ENCODE results near the gene KRT8. TPM values are rescaled to one million over a fixed set of nuclear protein-coding genes. Genes with fewer than 3 reads are reported as not detected.

Gene KRT8
- total and polyA plus RNA-seq, 7 donors, result 0.54 to 1.3 (median 0.76) TPM

- H3K4me1 ChIP-seq, result no peaks in the 10 kb centered on the region
- H3K27me3 ChIP-seq (ENCODE audit: insufficient read depth in 3 of 3, low read length in 2 of 3), result peaks cover 0 to 60% (median 7%) of the 10 kb centered on the region in 3 donors
- no peak overlapping the region for H3K27ac ChIP-seq
- no peak for ATAC-seq
- no peak overlapping the region for H3K4me3 ChIP-seq
- WGBS, 3 donors, result 79 to 80% (median 79%) methylated on average over 10 of the region's 10 CpGs
- no peak for DNase-seq
- no peaks in the 10 kb centered on the region for H3K36me3 ChIP-seq (ENCODE audit: insufficient read depth in 1 of 2, low read depth in 1 of 2)
- TF ChIP-seq CTCF (IDR thresholded peaks at IDR 0.05), result no peak
- no peaks in the 10 kb centered on the region for H3K9me3 ChIP-seq
- intact Hi-C loops (cut with DNase I), result no loop called here
These were observed 42.1 kb upstream of the KRT8 start for GRCh38 chr12:52946797-52947547.

DNA sequence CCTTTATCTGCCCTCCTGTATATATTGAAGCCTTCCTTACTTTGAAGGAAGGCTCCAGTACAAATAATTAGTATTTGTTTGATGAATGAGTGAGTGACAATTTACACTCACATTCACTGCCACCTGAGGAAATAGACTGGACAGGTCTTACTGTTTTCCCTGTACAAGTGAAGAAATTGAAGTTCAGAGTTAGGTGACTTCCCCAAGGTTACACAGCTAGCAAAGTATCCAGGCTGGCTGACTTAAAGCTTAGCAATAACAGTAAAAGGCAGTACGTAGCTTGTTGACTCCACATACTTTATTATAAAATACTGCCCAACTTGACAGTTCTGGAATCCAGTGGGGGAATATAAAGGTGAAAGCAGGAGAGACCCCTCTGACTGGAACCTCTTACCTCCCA, 41.5 kb upstream of the KRT8 start:
- WGBS, 3 donors, result 0 to 50% (median 39%) methylated on average over 1 of the region's 1 CpG

DNA sequence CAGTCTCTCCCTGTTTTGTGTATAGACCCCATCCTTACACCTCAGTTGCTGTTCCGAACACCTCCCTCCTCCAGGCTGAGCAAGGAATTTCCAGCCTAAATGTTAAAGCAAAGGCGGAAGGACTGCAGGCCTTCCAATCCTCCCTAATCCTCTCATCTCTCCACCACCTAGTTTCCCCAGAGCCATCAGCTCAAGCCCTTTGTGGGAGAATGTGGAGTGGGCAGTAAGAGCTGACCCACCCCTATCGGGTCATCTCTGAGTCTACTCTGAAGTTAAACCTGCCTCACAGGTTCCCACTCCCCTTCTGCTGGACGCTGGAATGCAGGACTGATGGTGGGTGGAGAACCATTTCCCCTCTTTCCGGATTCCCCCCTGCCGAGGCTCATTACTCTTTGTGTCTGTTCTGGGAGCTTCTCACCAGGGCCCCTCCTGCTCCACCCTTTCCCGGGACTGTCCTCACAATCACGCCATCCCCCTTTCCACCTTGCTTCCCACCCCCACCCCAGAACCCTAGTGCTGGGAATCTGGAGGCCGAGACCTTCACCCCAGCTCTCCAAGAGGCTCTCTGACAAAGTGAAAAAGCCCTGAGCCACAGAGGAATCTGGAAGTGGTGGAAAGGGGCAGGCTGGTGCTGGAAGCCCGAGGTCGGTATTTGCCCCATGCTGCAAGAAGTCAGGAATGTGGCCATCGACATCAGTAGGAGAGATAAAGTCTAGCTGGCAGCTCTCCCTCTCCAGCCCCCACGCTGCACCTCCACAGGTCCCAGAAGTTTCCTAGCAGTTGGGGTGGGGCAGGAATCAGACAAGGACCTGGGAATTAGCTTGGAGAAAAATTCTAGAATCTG, 40.7 kb upstream of the KRT8 start:
- Histone ChIP-seq H3K4me3 (no peak overlapping the region), H3K36me3 (ENCODE audit: insufficient read depth in 1 of 2, low read depth in 1 of 2) (no peaks in the 10 kb centered on the region), H3K9me3 (no peaks in the 10 kb centered on the region), H3K27me3 (ENCODE audit: insufficient read depth in 3 of 3, low read length in 2 of 3) (peaks cover 0 to 51% (median 7%) of the 10 kb centered on the region in 3 donors), H3K4me1 (no peaks in the 10 kb centered on the region), H3K27ac (no peak overlapping the region)
- intact Hi-C loops (cut with DNase I), result no loop called here
- TF ChIP-seq CTCF (IDR thresholded peaks at IDR 0.05), result no peak
- no peak for ATAC-seq
- no peak for DNase-seq
- WGBS, 3 donors, result 46 to 50% (median 46%) methylated on average over 13 of the region's 13 CpGs

More for the DNA sequence above, 41.5 kb upstream of the KRT8 start:
- Histone ChIP-seq H3K27me3 (ENCODE audit: insufficient read depth in 3 of 3, low read length in 2 of 3) (peaks cover 0 to 57% (median 7%) of the 10 kb centered on the region in 3 donors), H3K4me1 (no peaks in the 10 kb centered on the region), H3K4me3 (no peak overlapping the region), H3K9me3 (no peaks in the 10 kb centered on the region), H3K36me3 (ENCODE audit: insufficient read depth in 1 of 2, low read depth in 1 of 2) (no peaks in the 10 kb centered on the region), H3K27ac (no peak overlapping the region)
- TF ChIP-seq CTCF (IDR thresholded peaks at IDR 0.05), result no peak
- no peak for ATAC-seq
- no peak for DNase-seq
- intact Hi-C loops (cut with DNase I), result no loop called here

DNA sequence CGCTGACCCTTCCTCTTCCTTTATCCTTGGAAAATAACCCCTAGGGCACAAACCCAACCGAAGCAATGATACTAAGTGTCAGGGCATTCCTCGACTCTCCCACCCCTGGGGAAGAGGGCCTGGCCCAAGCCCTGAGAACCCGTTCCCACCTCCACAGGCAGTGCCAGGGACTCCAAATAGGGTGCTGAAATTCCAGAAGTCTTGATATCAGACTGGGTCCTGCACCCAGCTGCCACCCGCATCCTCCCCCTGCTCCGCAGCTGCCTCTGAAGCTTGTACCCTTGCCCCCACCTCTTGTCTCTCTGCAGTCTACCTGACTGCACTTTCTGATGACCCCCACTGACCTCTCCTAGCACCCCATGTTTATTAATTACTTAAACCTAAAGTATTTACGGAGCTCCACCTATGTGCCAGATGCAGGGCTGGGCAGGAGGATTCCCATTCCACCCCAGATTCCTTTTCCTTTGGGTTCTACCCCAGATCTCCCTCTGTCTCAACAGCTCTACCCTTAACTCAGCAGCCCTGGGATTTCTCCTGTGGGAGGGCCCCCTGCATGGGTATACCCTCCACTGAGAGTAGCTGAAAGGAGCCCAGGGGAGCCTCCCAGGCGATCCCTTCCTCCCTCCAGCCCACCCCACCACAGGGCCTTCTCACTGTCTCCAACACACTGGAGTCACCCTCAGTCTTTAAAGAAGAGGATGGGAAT, 40.0 kb upstream of the KRT8 start:
- Histone ChIP-seq H3K9me3 (no peaks in the 10 kb centered on the region), H3K36me3 (ENCODE audit: insufficient read depth in 1 of 2, low read depth in 1 of 2) (no peaks in the 10 kb centered on the region), H3K4me1 (no peaks in the 10 kb centered on the region), H3K27me3 (ENCODE audit: insufficient read depth in 3 of 3, low read length in 2 of 3) (peaks cover 0 to 43% (median 6%) of the 10 kb centered on the region in 3 donors), H3K4me3 (no peak overlapping the region), H3K27ac (no peak overlapping the region)
- ATAC-seq, result no peak
- 82 to 89% (median 85%) methylated on average over 8 of the region's 8 CpGs for WGBS, 3 donors
- no peak for DNase-seq
- intact Hi-C loops (cut with DNase I), result no loop called here
- TF ChIP-seq CTCF (IDR thresholded peaks at IDR 0.05), result no peak
